OCI-LY1 (cell line): ENCODE data around the gene CD38.

Experiments used
- CTCF ChIP-seq: fragments of 200-600 bp; sonication (generic), shearing (Covaris generic); IDR thresholded peaks from 2 replicates; pipeline ENCODE4 v1.5.1; 2017; ENCODE audit warnings: mild to moderate bottlenecking, antibody characterized with exemption, low read length, moderate library complexity, mixed read lengths
- EZH2 ChIP-seq: fragments of 200-600 bp; sonication (generic), shearing (Covaris generic); IDR thresholded peaks from 2 replicates; pipeline ENCODE4 v1.8.0; 2017; ENCODE audit warnings: borderline replicate concordance, mixed run types, mild to moderate bottlenecking, antibody characterized with exemption, low read length, moderate library complexity, mixed read lengths

GRCh38 chr4:15836362-15836761, 58.2 kb downstream of the CD38 start:
- TF ChIP-seq CTCF (no peak), EZH2 (no peak)
